Stimulated activated CD8-positive, alpha-beta memory T cell treated with anti-CD3 and anti-CD28 coated beads, Interleukin-7, amount 100 ng/mL, for 24 hours (primary cell): ENCODE data around the gene PACSIN2.
"Not testable (repeated sequence)": the region's sequence is repeated elsewhere in the genome, so short reads cannot be mapped to it uniquely, and the experiment has no call there.

Experiments used
- DNase-seq: peaks from one replicate; pipeline ENCODE4 v3.0.0-alpha.2; 2020; ENCODE audit warnings: low read depth

Gene PACSIN2

GRCh38 chr22:42991010-42991651, 23.8 kb downstream of the PACSIN2 start:
- no peak for DNase-seq

GRCh38 chr22:42990131-42990838, 24.7 kb downstream of the PACSIN2 start:
- DNase-seq = no peak

GRCh38 chr22:42986115-42986514, 28.8 kb downstream of the PACSIN2 start:
- DNase-seq = no peak

- no peak for DNase-seq
Measured at GRCh38 chr22:42985531-42985905, 29.4 kb downstream of the PACSIN2 start.

- no peak for DNase-seq
Measured at GRCh38 chr22:42984814-42985530, 30.0 kb downstream of the PACSIN2 start.

- no peak for DNase-seq
Measured at GRCh38 chr22:42984397-42984796, 30.6 kb downstream of the PACSIN2 start.

GRCh38 chr22:42983470-42983869, 31.5 kb downstream of the PACSIN2 start:
- no peak for DNase-seq

- no peak for DNase-seq
Measured at GRCh38 chr22:42979606-42980005, 35.3 kb downstream of the PACSIN2 start.

GRCh38 chr22:42978453-42979103, 36.4 kb downstream of the PACSIN2 start:
- DNase-seq = no peak

GRCh38 chr22:42977569-42977968, 37.4 kb downstream of the PACSIN2 start:
- no peak for DNase-seq

- DNase-seq = no peak
Measured at GRCh38 chr22:42976217-42976933, 38.6 kb downstream of the PACSIN2 start.

- DNase-seq = no peak
Measured at GRCh38 chr22:42974223-42974622, 40.7 kb downstream of the PACSIN2 start.

- DNase-seq = no peak
Measured at GRCh38 chr22:42973536-42973881, 41.4 kb downstream of the PACSIN2 start.

- DNase-seq = no peak
Measured at GRCh38 chr22:42972649-42973535, 42.1 kb downstream of the PACSIN2 start.

- DNase-seq = not testable (repeated sequence)
Measured at GRCh38 chr22:42971473-42971860, 43.5 kb downstream of the PACSIN2 start.

- DNase-seq = no peak
Measured at GRCh38 chr22:42970029-42970428, 44.9 kb downstream of the PACSIN2 start.

GRCh38 chr22:42969348-42969975, 45.5 kb downstream of the PACSIN2 start:
- no peak for DNase-seq

- DNase-seq = no peak
Measured at GRCh38 chr22:42967933-42968332, 47.0 kb downstream of the PACSIN2 start.

GRCh38 chr22:42967005-42967404, 47.9 kb downstream of the PACSIN2 start:
- no peak for DNase-seq

- no peak for DNase-seq
Measured at GRCh38 chr22:42966497-42966896, 48.5 kb downstream of the PACSIN2 start.
